Gastrocnemius medialis (tissue), 4 donors: ENCODE measurements around the gene PGM1. TPM values are rescaled to one million over a fixed set of nuclear protein-coding genes. Genes with fewer than 3 reads are reported as not detected.

ENCODE experiments used
- ATAC-seq, 2 donors: fragments of 150-250 bp; one replicate each; pipeline ENCODE4 v1.9.1; 2016
- DNase-seq, 2 donors: peaks; one replicate each; pipeline ENCODE4 v3.0.0-alpha.2; 2019
- H3K27ac ChIP-seq, 4 donors: fragments of 200-600 bp; sonication (generic); 1 replicate in 1 of 4; 2 replicates in 3 of 4; pipeline ENCODE4 v1.5.1; 2016 to 2018; ENCODE audit warnings: mild to moderate bottlenecking in 2 of 4, moderate library complexity in 1 of 4
- H3K27me3 ChIP-seq, 3 donors: fragments of 200-600 bp; sonication (generic) in 2 of 3; 1 replicate in 1 of 3; 2 replicates in 2 of 3; pipeline versions ENCODE4 v1.5.1 to v1.6.0; 2016 to 2019; ENCODE audit warnings: mild to moderate bottlenecking in 1 of 3, moderate library complexity in 1 of 3
- H3K36me3 ChIP-seq, 2 donors: fragments of 200-600 bp; sonication (generic) in 1 of 2; one replicate each; pipeline ENCODE4 v1.5.1; 2017 to 2018
- H3K4me1 ChIP-seq, 2 donors: fragments of 200-600 bp; sonication (generic) in 1 of 2; one replicate each; pipeline ENCODE4 v1.5.1; 2016 to 2017; ENCODE audit warnings: mild to moderate bottlenecking in 2 of 2
- H3K4me3 ChIP-seq, 4 donors: fragments of 200-600 bp; sonication (generic) in 3 of 4; 1 replicate in 1 of 4; 2 replicates in 3 of 4; pipeline ENCODE4 v1.5.1; 2016 to 2019; ENCODE audit warnings: mild to moderate bottlenecking in 2 of 4
- H3K9me3 ChIP-seq, 3 donors: fragments of 200-600 bp; sonication (generic) in 2 of 3; 1 replicate in 1 of 3; 2 replicates in 2 of 3; pipeline ENCODE4 v1.5.1; 2016 to 2019
- POLR2A ChIP-seq, 2 donors: fragments of 450-650 bp; IDR thresholded peaks; one replicate each; pipeline ENCODE4 v1.6.1; 2017; ENCODE audit warnings: antibody characterized with exemption in 2 of 2, mild to moderate bottlenecking in 2 of 2, moderate library complexity in 2 of 2
- in situ Hi-C, 4 donors: fragments of 200-750 bp; cut with MboI; loops; one replicate each; pipeline versions ENCODE4 v1.15.0 to v1.8.0; 2017; ENCODE audit warnings: low sequenced_read_pairs in 4 of 4
- intact Hi-C: fragments of 100-400 bp; cut with DNase I; formaldehyde crosslinking; loops from one replicate; pipeline ENCODE4 v1.15.1; 2023; ENCODE audit warnings: low total_unique reads
- total RNA-seq, 4 donors: library from RNA; depleted of rRNA; stranded (reverse); fragments of >200 nt; gene quantifications; one replicate each; pipeline versions ENCODE4 v1.1.0 to v1.2.3, GENCODE V29; 2016
- TF ChIP-seq, protein P1 (sequence below), 5 experiments: fragments of 450-650 bp in 3 of 5; fragments of 200-600 bp in 2 of 5; sonication (generic) in 2 of 5; IDR thresholded peaks in 4 of 5; conservative IDR thresholded peaks in 1 of 5; 1 replicate in 4 of 5; 2 replicates in 1 of 5; pipeline ENCODE4 v1.5.1; 2016 to 2019; ENCODE audit warnings: antibody characterized with exemption in 5 of 5, mild to moderate bottlenecking in 3 of 5, moderate library complexity in 3 of 5

The PGM1 gene
- total RNA-seq, 4 donors from 2014 or later: 320 to 713 (median 666) TPM

DNA sequence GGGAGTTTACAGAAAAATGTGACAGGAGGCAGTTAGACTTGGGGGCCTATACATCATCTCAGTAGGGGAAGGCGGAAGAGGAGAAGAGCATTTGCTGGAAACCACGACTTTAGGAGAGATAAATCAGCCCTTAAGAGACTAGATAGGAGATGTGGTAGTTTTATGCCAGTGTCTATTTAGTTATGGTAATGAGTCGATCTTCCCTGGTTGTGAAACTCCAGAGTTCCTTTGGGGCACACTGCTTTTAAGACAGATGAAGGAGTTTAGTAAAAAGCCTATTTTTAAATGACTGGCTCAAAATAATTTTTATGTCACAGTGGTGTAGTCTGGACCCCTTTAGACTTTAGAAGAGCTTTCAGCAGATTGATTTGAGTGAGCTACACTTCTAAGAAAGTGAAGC lies 7.8 kb downstream of the PGM1 start:
- H3K4me3 ChIP-seq: no peak overlapping the region
- DNase-seq (no peak), ATAC-seq (no peak)
- TF ChIP-seq POLR2A (IDR thresholded peaks at IDR 0.05): no peak
- TF ChIP-seq, protein P1, sequence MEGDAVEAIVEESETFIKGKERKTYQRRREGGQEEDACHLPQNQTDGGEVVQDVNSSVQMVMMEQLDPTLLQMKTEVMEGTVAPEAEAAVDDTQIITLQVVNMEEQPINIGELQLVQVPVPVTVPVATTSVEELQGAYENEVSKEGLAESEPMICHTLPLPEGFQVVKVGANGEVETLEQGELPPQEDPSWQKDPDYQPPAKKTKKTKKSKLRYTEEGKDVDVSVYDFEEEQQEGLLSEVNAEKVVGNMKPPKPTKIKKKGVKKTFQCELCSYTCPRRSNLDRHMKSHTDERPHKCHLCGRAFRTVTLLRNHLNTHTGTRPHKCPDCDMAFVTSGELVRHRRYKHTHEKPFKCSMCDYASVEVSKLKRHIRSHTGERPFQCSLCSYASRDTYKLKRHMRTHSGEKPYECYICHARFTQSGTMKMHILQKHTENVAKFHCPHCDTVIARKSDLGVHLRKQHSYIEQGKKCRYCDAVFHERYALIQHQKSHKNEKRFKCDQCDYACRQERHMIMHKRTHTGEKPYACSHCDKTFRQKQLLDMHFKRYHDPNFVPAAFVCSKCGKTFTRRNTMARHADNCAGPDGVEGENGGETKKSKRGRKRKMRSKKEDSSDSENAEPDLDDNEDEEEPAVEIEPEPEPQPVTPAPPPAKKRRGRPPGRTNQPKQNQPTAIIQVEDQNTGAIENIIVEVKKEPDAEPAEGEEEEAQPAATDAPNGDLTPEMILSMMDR (IDR thresholded peaks at IDR 0.05 in 4 of 5, conservative IDR thresholded peaks at IDR 0.05 in 1 of 5): no peak
- no peaks in the 10 kb centered on the region for H3K27me3 ChIP-seq
- no peaks in the 10 kb centered on the region for H3K9me3 ChIP-seq
- in situ Hi-C loops: no loop called here
- H3K27ac ChIP-seq: peak overlapping the region; percentile 91 to 99 (median 96)
- peaks cover 76 to 77% of the 10 kb centered on the region in 2 donors for H3K4me1 ChIP-seq
- intact Hi-C loops: no loop called here
- no peaks in the 10 kb centered on the region for H3K36me3 ChIP-seq

DNA sequence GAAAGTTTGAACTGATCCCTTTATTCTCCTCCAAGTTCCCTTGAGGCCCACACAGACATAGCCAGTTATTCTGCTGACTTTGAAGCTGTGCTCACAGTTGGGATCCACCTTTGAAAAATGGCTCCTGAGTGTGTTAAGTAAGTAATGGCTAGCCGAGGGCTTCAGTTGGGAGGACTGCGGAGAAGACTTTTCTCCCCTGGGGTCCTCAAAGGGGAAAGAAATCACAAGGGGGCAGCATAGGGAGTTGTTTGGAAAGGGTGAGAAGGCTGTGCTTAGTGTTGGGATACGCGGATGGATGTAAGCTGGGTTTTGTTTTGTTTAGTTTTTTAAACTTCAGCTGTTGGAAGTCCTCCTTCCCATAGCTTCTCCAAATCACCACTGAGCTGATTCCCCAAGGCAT lies 8.3 kb downstream of the PGM1 start:
- TF ChIP-seq POLR2A (IDR thresholded peaks at IDR 0.05): no peak
- TF ChIP-seq, protein P1 (IDR thresholded peaks at IDR 0.05 in 4 of 5, conservative IDR thresholded peaks at IDR 0.05 in 1 of 5): no peak
- DNase-seq: peak in 1 of 2 donors; percentile 16
- Histone ChIP-seq H3K27ac (peak overlapping the region; percentile 91 to 99 (median 96)), H3K4me3 (peak overlapping the region in 1 of 4 donors; percentile 8), H3K9me3 (no peaks in the 10 kb centered on the region), H3K27me3 (no peaks in the 10 kb centered on the region), H3K4me1 (peaks cover 77 to 80% of the 10 kb centered on the region in 2 donors), H3K36me3 (no peaks in the 10 kb centered on the region)
- ATAC-seq: peak; percentile 12 to 33
- intact Hi-C loops: no loop called here
- in situ Hi-C loops: no loop called here

DNA sequence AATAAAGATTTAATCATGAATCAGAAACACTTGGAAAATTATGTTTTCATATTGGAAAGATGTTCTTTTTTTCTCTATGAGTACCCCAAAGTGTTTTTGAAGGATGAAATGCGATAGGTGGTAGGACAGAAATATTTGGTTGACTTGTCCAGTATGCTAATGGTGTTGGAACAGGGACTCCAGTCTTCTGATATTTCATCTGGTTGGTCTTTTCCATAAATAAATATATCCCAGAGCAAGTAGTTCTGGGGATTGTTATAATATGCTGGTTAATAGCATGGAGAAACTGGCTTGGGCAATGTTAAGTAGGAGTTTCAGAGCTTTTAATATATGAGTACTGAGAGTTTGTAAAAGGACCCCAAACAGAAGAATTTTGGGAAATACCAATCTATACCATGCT lies 8.7 kb downstream of the PGM1 start:
- TF ChIP-seq, protein P1 (IDR thresholded peaks at IDR 0.05 in 4 of 5, conservative IDR thresholded peaks at IDR 0.05 in 1 of 5): no peak
- no peak for TF ChIP-seq POLR2A (IDR thresholded peaks at IDR 0.05)
- Histone ChIP-seq H3K4me3 (peak overlapping the region in 3 of 4 donors; percentile 8 to 38 (median 9)), H3K27me3 (no peaks in the 10 kb centered on the region), H3K27ac (peak overlapping the region; percentile 91 to 99 (median 96)), H3K9me3 (no peaks in the 10 kb centered on the region), H3K4me1 (peaks cover 81 to 82% of the 10 kb centered on the region in 2 donors), H3K36me3 (no peaks in the 10 kb centered on the region)
- DNase-seq (no peak), ATAC-seq (peak; percentile 25 to 52)
- in situ Hi-C loops (no loop called here), intact Hi-C loops (no loop called here)

DNA sequence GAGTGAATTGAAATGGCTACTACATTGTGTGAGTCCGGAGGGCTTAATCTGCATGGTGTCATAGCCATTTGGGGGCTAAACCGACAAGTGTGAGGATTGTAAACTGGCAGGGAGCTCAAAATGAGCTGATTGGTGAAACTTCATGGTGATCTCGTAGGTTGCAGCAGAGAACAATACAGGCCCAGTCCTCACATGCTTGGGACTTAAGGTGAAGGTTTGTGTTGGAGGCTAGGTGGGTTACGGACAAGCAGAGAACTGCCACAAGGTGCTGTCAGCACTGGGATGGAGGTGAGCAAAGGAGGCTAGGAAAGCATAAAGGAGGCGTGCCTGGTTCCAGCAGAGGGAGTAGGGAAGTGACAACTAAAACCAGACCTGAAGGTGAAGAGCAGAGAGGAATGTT lies 9.4 kb downstream of the PGM1 start:
- no peaks in the 10 kb centered on the region for H3K9me3 ChIP-seq
- no peaks in the 10 kb centered on the region for H3K36me3 ChIP-seq
- ATAC-seq: no peak
- no peak for TF ChIP-seq POLR2A (IDR thresholded peaks at IDR 0.05)
- TF ChIP-seq, protein P1 (IDR thresholded peaks at IDR 0.05 in 4 of 5, conservative IDR thresholded peaks at IDR 0.05 in 1 of 5): no peak
- DNase-seq: no peak
- peak overlapping the region; percentile 91 to 99 (median 96) for H3K27ac ChIP-seq
- no peak overlapping the region for H3K4me3 ChIP-seq
- in situ Hi-C loops (no loop called here), intact Hi-C loops (no loop called here)
- no peaks in the 10 kb centered on the region for H3K27me3 ChIP-seq
- H3K4me1 ChIP-seq: peaks cover 83 to 85% of the 10 kb centered on the region in 2 donors

DNA sequence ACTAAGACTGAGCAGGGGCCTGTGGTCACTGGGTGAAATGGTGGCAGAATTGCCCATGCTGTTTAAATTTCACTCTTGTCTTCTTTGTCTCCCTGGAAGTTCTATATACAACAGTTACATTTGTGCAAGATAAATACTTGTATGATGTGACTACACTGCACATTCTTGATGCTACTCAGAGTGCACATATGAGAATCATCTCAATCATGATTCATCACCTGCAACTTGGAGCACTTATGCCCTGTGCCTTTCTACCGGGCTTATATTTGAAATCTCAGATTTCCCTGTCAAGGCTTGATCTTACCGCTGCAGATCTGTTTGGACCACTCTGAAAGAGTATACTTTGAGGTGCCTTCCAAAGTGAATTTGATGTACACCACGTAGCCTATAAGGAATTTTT lies 10.6 kb downstream of the PGM1 start:
- Histone ChIP-seq H3K4me1 (peaks cover 86 to 90% of the 10 kb centered on the region in 2 donors), H3K4me3 (no peak overlapping the region), H3K36me3 (no peaks in the 10 kb centered on the region), H3K27me3 (no peaks in the 10 kb centered on the region), H3K27ac (peak overlapping the region; percentile 91 to 99 (median 96)), H3K9me3 (no peaks in the 10 kb centered on the region)
- no peak for DNase-seq
- intact Hi-C loops: no loop called here
- in situ Hi-C loops: no loop called here
- TF ChIP-seq POLR2A (IDR thresholded peaks at IDR 0.05): no peak
- TF ChIP-seq, protein P1 (IDR thresholded peaks at IDR 0.05 in 4 of 5, conservative IDR thresholded peaks at IDR 0.05 in 1 of 5): no peak
- peak in 1 of 2 donors; percentile 8 for ATAC-seq
